Measurements from ENCODE around the gene PLD1.

PLD1 gene

GRCh38 chr3:171789759-171790505 is 20.4 kb downstream of the PLD1 start:
- H3K4me1 ChIP-seq (ENCODE audit: control insufficient read depth, insufficient read depth, low read length): peaks cover 18% of the 10 kb centered on the region
- H3K36me3 ChIP-seq (ENCODE audit: control insufficient read depth in 2 of 2, insufficient read depth in 1 of 2, low read length in 2 of 2): no peaks in the 10 kb centered on the region
- peak; percentile 23 for TF ChIP-seq SETDB1 (IDR thresholded peaks at IDR 0.05; ENCODE audit: insufficient read length, low read length)
- TF ChIP-seq ZNF585B (tag by site-specific recombination; IDR thresholded peaks at IDR 0.05): no peak
- no peak for TF ChIP-seq ZSCAN5A (tag by site-specific recombination; IDR thresholded peaks at IDR 0.05)
- TF ChIP-seq ZSCAN18 (tag by site-specific recombination; IDR thresholded peaks at IDR 0.05): no peak
- TF ChIP-seq OSR2 (tag by site-specific recombination; IDR thresholded peaks at IDR 0.05): no peak
- TF ChIP-seq ZIC2 (tag by site-specific recombination; IDR thresholded peaks at IDR 0.05): no peak
- no peak for TF ChIP-seq ZBTB48 (tag by site-specific recombination; IDR thresholded peaks at IDR 0.05)
- no peak for TF ChIP-seq ZNF26 (tag by site-specific recombination; IDR thresholded peaks at IDR 0.05)
- H3K9me3 ChIP-seq (ENCODE audit: control insufficient read depth, insufficient read depth, low read depth, low read length): no peaks in the 10 kb centered on the region
- POLR2A ChIA-PET: no interaction called here
- no peak overlapping the region for H3K4me3 ChIP-seq (ENCODE audit: low read depth, low read length)
- CTCF ChIA-PET: interaction anchor here (0.5 to 1.2 kb wide), 4 partner anchors 18 to 383 kb away, joined by 3 to 4 read pairs (median 3); no protein-coding TSS in a partner anchor
- peak overlapping the region; percentile 69 for H3K27ac ChIP-seq (ENCODE audit: extremely low read depth, low read depth, low read length)

- Histone ChIP-seq H3K27ac (ENCODE audit: extremely low read depth, low read depth, low read length) (no peak overlapping the region), H3K4me3 (ENCODE audit: low read depth, low read length) (no peak overlapping the region), H3K36me3 (ENCODE audit: control insufficient read depth in 2 of 2, insufficient read depth in 1 of 2, low read length in 2 of 2) (no peaks in the 10 kb centered on the region), H3K9me3 (ENCODE audit: control insufficient read depth, insufficient read depth, low read depth, low read length) (no peaks in the 10 kb centered on the region), H3K4me1 (ENCODE audit: control insufficient read depth, insufficient read depth, low read length) (peaks cover 18% of the 10 kb centered on the region)
- ChIA-PET CTCF (interaction anchor here (0.5 to 1.2 kb wide), 9 partner anchors 17 to 738 kb away, joined by 3 to 6 read pairs (median 3); no protein-coding TSS in a partner anchor), POLR2A (interaction anchor here (1.0 kb wide), 1 partner anchor 22 kb away, joined by 4 read pairs; the partner anchor contains the start of gene PLD1)
- TF ChIP-seq ZNF416 (tag by site-specific recombination; IDR thresholded peaks at IDR 0.05) (no peak), ZSCAN5A (tag by site-specific recombination; IDR thresholded peaks at IDR 0.05) (no peak), ZNF777 (tag by site-specific recombination; IDR thresholded peaks at IDR 0.05; ENCODE audit: borderline replicate concordance) (no peak), OSR2 (tag by site-specific recombination; IDR thresholded peaks at IDR 0.05) (no peak; the same call in 1 of the 2 replicates), HIC1 (tag by site-specific recombination; IDR thresholded peaks at IDR 0.05) (peak; percentile 69), ZNF626 (tag by site-specific recombination; IDR thresholded peaks at IDR 0.05) (no peak), ZNF239 (tag by site-specific recombination; IDR thresholded peaks at IDR 0.05) (no peak), IKZF3 (tag by site-specific recombination; IDR thresholded peaks at IDR 0.05) (no peak), TRIM28 (IDR thresholded peaks at IDR 0.05; ENCODE audit: borderline replicate concordance, low read length) (no peak), ZBTB48 (tag by site-specific recombination; IDR thresholded peaks at IDR 0.05) (no peak), ZNF292 (tag by site-specific recombination; IDR thresholded peaks at IDR 0.05; ENCODE audit: borderline replicate concordance, low read depth) (no peak), ZNF138 (tag by site-specific recombination; IDR thresholded peaks at IDR 0.05; ENCODE audit: borderline replicate concordance) (no peak), SCRT1 (tag by site-specific recombination; IDR thresholded peaks at IDR 0.05; ENCODE audit: borderline replicate concordance) (0 out of 2 replicates have a peak, but pooled peaks have one; percentile 8), ZNF654 (tag by site-specific recombination; IDR thresholded peaks at IDR 0.05; ENCODE audit: low read depth) (no peak), ZNF76 (tag by site-specific recombination; IDR thresholded peaks at IDR 0.05; ENCODE audit: borderline replicate concordance, low read depth) (no peak), ZNF23 (tag by site-specific recombination; IDR thresholded peaks at IDR 0.05; ENCODE audit: borderline replicate concordance) (no peak)
- TF ChIP-seq, protein P1, sequence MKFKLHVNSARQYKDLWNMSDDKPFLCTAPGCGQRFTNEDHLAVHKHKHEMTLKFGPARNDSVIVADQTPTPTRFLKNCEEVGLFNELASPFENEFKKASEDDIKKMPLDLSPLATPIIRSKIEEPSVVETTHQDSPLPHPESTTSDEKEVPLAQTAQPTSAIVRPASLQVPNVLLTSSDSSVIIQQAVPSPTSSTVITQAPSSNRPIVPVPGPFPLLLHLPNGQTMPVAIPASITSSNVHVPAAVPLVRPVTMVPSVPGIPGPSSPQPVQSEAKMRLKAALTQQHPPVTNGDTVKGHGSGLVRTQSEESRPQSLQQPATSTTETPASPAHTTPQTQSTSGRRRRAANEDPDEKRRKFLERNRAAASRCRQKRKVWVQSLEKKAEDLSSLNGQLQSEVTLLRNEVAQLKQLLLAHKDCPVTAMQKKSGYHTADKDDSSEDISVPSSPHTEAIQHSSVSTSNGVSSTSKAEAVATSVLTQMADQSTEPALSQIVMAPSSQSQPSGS (tag by site-specific recombination; IDR thresholded peaks at IDR 0.05; ENCODE audit: low read depth): 0 out of 2 replicates have a peak, but pooled peaks have one; percentile 8
Observed at GRCh38 chr3:171788546-171789351, 21.5 kb downstream of the PLD1 start.

All from HEK293 (cell line).